HG03060 (cell line): ENCODE data around the gene GRID2.

ENCODE experiments used
- ATAC-seq: cut with Tn5 transposase; IDR thresholded peaks from one replicate; pipeline ENCODE4 v1.9.1; 2021; ENCODE audit warnings: low read depth, moderate number of reproducible peaks; ENCODE audit not compliant: unreplicated experiment

The GRID2 gene

GRCh38 chr4:93168053-93168452 lies 864.3 kb downstream of the GRID2 start:
- no peak for ATAC-seq

GRCh38 chr4:93169966-93170365 lies 866.2 kb downstream of the GRID2 start:
- no peak for ATAC-seq

- no peak for ATAC-seq
Observed at GRCh38 chr4:93174598-93174997, 870.8 kb downstream of the GRID2 start.

DNA sequence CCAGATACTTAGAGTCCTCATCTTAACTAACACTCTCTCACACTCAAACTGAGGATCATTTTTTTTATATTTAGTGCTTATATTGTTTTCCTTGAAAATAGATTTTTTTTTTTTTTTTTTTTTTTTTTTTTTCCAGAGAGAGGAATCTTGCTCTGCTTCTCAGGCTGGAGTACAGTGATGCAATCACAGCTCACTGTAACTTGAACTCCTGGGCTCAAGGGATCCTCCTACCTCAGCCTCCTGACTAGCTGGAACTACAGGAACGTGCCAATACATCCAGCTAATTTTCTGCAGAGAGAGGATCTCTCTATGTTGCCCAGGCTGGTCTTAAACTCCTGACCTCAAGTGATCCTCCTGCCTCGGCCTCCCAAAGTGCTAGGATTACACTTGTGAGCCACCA lies 874.5 kb downstream of the GRID2 start:
- ATAC-seq = no peak

GRCh38 chr4:93179044-93179443 lies 875.3 kb downstream of the GRID2 start:
- ATAC-seq = no peak

GRCh38 chr4:93182722-93183121 lies 879.0 kb downstream of the GRID2 start:
- no peak for ATAC-seq

- ATAC-seq = no peak
Observed at GRCh38 chr4:93183576-93183975, 879.8 kb downstream of the GRID2 start.

GRCh38 chr4:93184053-93184452 lies 880.3 kb downstream of the GRID2 start:
- ATAC-seq = no peak

DNA sequence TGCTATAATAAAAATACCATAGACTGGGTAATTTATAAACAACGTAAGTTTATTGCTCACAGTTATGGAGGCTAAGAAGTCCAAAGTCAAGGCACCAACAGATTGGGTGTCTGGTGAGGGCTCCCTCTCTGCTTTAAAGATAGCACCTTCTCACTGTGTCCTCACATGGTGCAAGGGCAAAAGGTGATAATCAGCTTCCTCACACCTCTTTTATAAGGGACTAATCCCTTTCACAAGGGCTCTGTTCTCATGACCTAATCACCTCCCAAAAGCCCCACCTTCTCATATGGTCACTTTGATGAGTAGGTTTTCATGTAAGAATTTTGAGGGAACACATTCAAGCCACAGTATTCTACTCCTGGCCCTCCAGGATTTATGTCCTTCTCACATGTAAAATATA lies 883.1 kb downstream of the GRID2 start:
- no peak for ATAC-seq

- no peak for ATAC-seq
Observed at GRCh38 chr4:93187466-93187865, 883.7 kb downstream of the GRID2 start.

DNA sequence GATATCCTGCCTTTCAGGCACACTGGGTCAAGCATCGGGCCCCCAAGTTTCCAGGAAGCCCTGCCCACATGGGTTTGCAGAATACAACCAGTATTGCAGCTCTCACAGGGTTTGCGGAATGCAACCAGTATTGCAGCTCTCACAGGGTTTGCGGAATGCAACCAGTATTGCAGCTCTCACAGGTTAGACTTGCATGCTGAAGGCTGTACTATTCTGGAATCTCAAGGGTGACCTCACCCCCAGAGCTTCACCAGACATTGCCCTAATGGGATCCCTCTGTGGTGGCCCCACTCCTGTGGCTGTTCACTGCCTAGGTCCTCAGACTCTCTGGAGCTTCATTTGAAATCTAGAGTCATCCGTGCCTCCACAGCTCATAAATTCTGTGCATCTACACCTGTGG lies 884.1 kb downstream of the GRID2 start:
- no peak for ATAC-seq

DNA sequence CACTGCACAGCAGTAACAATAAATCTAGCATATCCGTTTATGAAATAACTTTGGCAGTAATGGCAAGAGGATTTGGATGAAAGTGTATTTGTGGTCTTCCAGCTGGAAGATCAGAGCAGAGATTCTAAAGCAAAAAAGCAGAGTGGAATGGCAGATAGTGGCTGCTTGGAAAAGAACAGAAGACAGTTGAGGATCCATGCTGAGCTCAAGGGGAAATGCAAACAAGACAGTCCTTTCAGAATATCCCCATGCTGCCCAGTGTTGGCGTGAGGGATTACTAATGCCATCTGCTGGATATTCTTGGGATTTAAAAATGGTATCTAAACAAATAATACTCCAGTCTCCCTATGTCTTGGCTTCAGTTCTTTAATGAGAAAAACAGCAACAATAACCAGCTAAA lies 895.7 kb downstream of the GRID2 start:
- ATAC-seq = no peak

- no peak for ATAC-seq
Observed at GRCh38 chr4:93201471-93202096, 897.8 kb downstream of the GRID2 start.

DNA sequence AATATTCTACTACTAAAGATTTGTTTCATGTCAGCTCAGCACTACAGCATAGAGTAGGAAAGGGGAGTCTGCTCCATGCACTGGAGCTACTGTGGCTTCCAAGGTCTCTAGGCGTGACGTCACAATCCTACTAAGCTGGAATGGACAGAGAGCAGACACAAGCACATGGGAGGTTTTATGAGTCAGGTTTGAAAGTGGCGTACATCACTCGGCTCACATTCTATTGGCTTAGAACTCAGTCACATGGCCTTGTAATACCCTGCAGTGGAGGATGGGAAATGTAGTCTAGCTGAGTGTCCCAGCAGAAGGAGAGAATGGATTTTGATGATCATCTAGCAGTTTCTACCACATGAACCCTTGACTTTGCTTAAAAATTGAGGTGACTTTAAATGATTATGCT lies 899.9 kb downstream of the GRID2 start:
- no peak for ATAC-seq

- ATAC-seq = no peak
Observed at GRCh38 chr4:93212250-93212649, 908.5 kb downstream of the GRID2 start.

DNA sequence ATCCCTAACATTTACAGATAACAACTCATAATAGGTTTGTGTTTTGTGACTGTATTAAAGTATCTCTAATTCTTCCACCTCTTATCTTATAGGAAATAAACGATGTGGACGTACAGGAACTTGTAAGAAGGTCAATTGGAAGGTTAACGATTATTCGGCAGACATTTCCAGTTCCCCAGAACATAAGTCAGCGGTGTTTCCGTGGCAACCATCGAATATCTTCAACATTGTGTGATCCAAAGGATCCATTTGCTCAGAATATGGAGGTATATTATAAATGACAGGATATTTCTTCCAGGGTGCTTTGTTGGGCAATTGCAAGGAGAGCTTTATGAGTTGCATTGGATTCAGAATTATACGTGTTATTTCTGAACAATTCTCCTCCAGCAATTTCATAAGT lies 912.9 kb downstream of the GRID2 start:
- ATAC-seq = no peak

DNA sequence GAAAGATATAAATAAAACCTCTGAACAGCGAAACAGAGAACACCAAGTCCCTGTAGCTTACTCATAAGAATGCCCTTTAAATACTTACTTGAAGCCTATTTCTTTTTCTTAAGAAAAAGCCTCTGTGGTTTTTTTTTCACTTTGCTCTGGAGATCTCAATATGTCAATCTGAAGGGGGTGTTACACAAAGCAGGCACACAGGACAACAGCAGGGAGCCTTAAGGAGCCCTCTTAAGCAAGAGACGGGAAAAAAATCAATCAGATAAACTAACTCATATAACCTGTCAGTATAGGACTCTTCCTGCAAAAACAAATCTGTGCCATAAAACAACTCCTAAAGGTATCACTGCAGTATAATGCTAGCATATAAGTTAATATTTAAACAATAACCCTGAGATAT lies 913.7 kb downstream of the GRID2 start:
- ATAC-seq = no peak

DNA sequence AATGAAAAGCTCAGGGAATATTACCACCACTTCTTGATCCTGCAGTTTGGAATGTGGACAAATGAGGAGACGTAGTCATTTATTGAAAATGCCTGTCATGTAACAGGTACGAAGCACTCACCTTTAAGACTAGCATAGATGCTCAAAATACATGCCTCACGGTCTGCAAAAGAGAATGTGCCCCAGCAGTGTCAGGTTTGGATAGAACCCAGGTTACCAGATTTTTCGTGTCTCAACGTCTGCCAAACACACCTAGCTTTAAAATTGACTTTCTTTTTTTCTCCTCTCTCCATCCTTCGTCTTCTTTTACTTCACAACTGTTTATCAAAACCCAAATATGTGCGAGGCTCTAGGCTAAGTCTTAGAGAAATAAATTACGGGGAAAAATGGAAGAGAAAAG lies 918.0 kb downstream of the GRID2 start:
- ATAC-seq = no peak

DNA sequence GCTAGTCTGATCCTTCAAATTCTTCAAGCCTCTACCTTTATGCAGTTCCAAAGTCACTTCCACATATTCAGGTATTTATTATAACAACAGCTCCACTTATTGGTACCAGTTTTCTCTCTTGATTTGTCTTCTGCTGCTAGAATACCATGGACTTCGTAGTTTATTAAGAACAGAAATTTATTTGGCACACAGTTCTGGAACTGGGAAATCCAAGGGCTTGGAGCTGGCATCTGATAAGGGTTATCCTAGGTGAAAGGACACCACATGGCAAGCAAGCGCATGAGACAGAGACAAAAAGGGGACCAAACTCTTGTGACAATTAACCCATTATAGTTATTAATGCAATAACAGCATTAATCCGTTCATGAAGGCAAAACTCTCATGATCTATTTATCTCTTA lies 924.3 kb downstream of the GRID2 start:
- no peak for ATAC-seq

GRCh38 chr4:93232883-93233282 lies 929.1 kb downstream of the GRID2 start:
- no peak for ATAC-seq

DNA sequence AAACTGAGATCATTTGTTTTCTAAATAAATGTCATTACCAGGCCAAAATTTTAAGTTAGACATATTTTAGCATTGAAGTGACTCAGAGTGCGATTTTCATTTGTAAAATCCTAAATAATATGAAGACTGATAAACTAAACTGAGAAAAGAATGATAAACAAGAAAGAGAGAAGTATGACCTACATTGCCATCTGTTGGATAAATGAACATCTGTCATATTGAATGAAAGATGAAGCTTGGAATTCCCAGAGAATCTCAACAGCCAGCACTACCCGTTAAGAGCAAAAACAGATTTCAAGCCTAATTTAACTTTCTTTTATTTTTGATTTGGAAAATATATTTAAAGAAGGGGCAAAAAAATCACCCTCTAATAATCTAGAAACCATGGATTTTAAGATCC lies 933.8 kb downstream of the GRID2 start:
- ATAC-seq = no peak

- no peak for ATAC-seq
Observed at GRCh38 chr4:93243262-93243661, 939.5 kb downstream of the GRID2 start.

DNA sequence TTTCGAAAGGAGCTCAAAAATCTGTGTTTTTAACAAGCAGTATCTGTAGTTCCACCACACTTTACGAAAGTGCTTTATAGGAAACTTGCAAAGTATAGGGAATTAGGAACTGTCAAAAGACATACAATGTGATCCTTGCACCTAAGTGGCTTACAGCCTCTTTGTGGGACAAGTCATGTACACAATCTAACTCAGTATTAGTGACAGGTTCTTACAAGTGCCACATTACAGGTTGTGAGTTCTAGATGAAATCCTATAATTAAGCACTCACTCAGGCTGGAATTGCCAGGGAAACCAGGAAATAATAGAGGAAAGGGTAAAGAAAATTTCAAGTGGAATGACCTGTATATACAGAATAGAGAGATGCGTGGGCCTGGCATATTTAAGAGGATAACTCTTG lies 957.4 kb downstream of the GRID2 start:
- no peak for ATAC-seq
